ENCODE data around the gene MATN1.

The MATN1 gene

GRCh38 chr1:30692201-30692947 lies 31.0 kb downstream of the MATN1 start:
- H3K9ac ChIP-seq (ENCODE audit: low read length) = no peak overlapping the region
- no peak overlapping the region for H3K18ac ChIP-seq (ENCODE audit: low read length)
- no peak overlapping the region for H2BK12ac ChIP-seq (ENCODE audit: low read length)
- no peaks in the 10 kb centered on the region for H3K79me2 ChIP-seq (ENCODE audit: control insufficient read depth, insufficient read depth, low read length, poor library complexity)
- no peak overlapping the region for H3K23ac ChIP-seq (ENCODE audit: low read length)
- no peak overlapping the region for H4K12ac ChIP-seq (ENCODE audit: low read depth, low read length)
- no peak overlapping the region for H3K4ac ChIP-seq (ENCODE audit: low read depth, low read length)
- peaks cover 0 to 2% of the 10 kb centered on the region in 2 experiments for H3K4me1 ChIP-seq (ENCODE audit: control insufficient read depth in 1 of 2, insufficient read depth in 2 of 2, low read length in 2 of 2)
- H4K91ac ChIP-seq (ENCODE audit: low read depth, low read length) = no peak overlapping the region
- H3K79me1 ChIP-seq (ENCODE audit: low read length) = no peaks in the 10 kb centered on the region
- no peak for DNase-seq
- H2BK120ac ChIP-seq (ENCODE audit: insufficient read depth, low read length, poor library complexity) = no peak overlapping the region
- H3K9me3 ChIP-seq (ENCODE audit: insufficient read depth, low read depth, low read length) = no peaks in the 10 kb centered on the region
- no peak overlapping the region for H3K14ac ChIP-seq (ENCODE audit: low read length)
- H3K4me3 ChIP-seq (ENCODE audit: low read depth, low read length) = no peak overlapping the region
- H3K27ac ChIP-seq (ENCODE audit: low read depth, low read length) = no peak overlapping the region
- no CpG with 5 or more reads among the region's 7 CpGs for WGBS (ENCODE audit: extremely low coverage, insufficient coverage, insufficient read length)
- H3K4me2 ChIP-seq (ENCODE audit: low read length) = no peak overlapping the region
- no peak overlapping the region for H2AK5ac ChIP-seq (ENCODE audit: low read length)
- no peaks in the 10 kb centered on the region for H3K36me3 ChIP-seq (ENCODE audit: control insufficient read depth in 1 of 2, insufficient read depth in 2 of 2, low read length in 2 of 2)
- no peak overlapping the region for H2BK5ac ChIP-seq (ENCODE audit: low read depth, low read length, poor library complexity)
- H4K8ac ChIP-seq (ENCODE audit: low read depth, low read length) = no peak overlapping the region
- no peaks in the 10 kb centered on the region for H3K27me3 ChIP-seq (ENCODE audit: insufficient read depth, low read length)
- H2AFZ ChIP-seq (ENCODE audit: insufficient read depth, low read length, poor library complexity) = no peak overlapping the region

- no peak overlapping the region for H3K4me3 ChIP-seq (ENCODE audit: low read depth, low read length)
- no peaks in the 10 kb centered on the region for H3K4me1 ChIP-seq (ENCODE audit: control insufficient read depth in 1 of 2, insufficient read depth in 2 of 2, low read length in 2 of 2)
- H4K12ac ChIP-seq (ENCODE audit: low read depth, low read length) = no peak overlapping the region
- no peak overlapping the region for H2BK5ac ChIP-seq (ENCODE audit: low read depth, low read length, poor library complexity)
- no peaks in the 10 kb centered on the region for H3K27me3 ChIP-seq (ENCODE audit: insufficient read depth, low read length)
- H3K23ac ChIP-seq (ENCODE audit: low read length) = no peak overlapping the region
- H3K18ac ChIP-seq (ENCODE audit: low read length) = no peak overlapping the region
- H2AFZ ChIP-seq (ENCODE audit: insufficient read depth, low read length, poor library complexity) = no peak overlapping the region
- H3K36me3 ChIP-seq (ENCODE audit: control insufficient read depth in 1 of 2, insufficient read depth in 2 of 2, low read length in 2 of 2) = no peaks in the 10 kb centered on the region
- no peak overlapping the region for H2BK12ac ChIP-seq (ENCODE audit: low read length)
- no peak overlapping the region for H3K4ac ChIP-seq (ENCODE audit: low read depth, low read length)
- no peak overlapping the region for H4K91ac ChIP-seq (ENCODE audit: low read depth, low read length)
- H3K4me2 ChIP-seq (ENCODE audit: low read length) = no peak overlapping the region
- H3K14ac ChIP-seq (ENCODE audit: low read length) = no peak overlapping the region
- H4K8ac ChIP-seq (ENCODE audit: low read depth, low read length) = no peak overlapping the region
- no peaks in the 10 kb centered on the region for H3K9me3 ChIP-seq (ENCODE audit: insufficient read depth, low read depth, low read length)
- no CpG with 5 or more reads among the region's 5 CpGs for WGBS (ENCODE audit: extremely low coverage, insufficient coverage, insufficient read length)
- no peaks in the 10 kb centered on the region for H3K79me2 ChIP-seq (ENCODE audit: control insufficient read depth, insufficient read depth, low read length, poor library complexity)
- DNase-seq = no peak
- H3K79me1 ChIP-seq (ENCODE audit: low read length) = no peaks in the 10 kb centered on the region
- no peak overlapping the region for H3K27ac ChIP-seq (ENCODE audit: low read depth, low read length)
- H2AK5ac ChIP-seq (ENCODE audit: low read length) = no peak overlapping the region
- no peak overlapping the region for H3K9ac ChIP-seq (ENCODE audit: low read length)
- no peak overlapping the region for H2BK120ac ChIP-seq (ENCODE audit: insufficient read depth, low read length, poor library complexity)
Measured at GRCh38 chr1:30691480-30691879, 31.9 kb downstream of the MATN1 start.

- H3K4me1 ChIP-seq (ENCODE audit: control insufficient read depth in 1 of 2, insufficient read depth in 2 of 2, low read length in 2 of 2) = peaks cover 0 to 5% of the 10 kb centered on the region in 2 experiments
- H2BK120ac ChIP-seq (ENCODE audit: insufficient read depth, low read length, poor library complexity) = no peak overlapping the region
- H3K18ac ChIP-seq (ENCODE audit: low read length) = no peak overlapping the region
- H2BK12ac ChIP-seq (ENCODE audit: low read length) = no peak overlapping the region
- WGBS (ENCODE audit: extremely low coverage, insufficient coverage, insufficient read length) = no CpG with 5 or more reads among the region's 7 CpGs
- H3K79me1 ChIP-seq (ENCODE audit: low read length) = no peaks in the 10 kb centered on the region
- no peak overlapping the region for H2AK5ac ChIP-seq (ENCODE audit: low read length)
- H3K27me3 ChIP-seq (ENCODE audit: insufficient read depth, low read length) = no peaks in the 10 kb centered on the region
- no peak overlapping the region for H4K12ac ChIP-seq (ENCODE audit: low read depth, low read length)
- no peak overlapping the region for H2BK5ac ChIP-seq (ENCODE audit: low read depth, low read length, poor library complexity)
- H3K4ac ChIP-seq (ENCODE audit: low read depth, low read length) = no peak overlapping the region
- no peak overlapping the region for H3K4me3 ChIP-seq (ENCODE audit: low read depth, low read length)
- H3K27ac ChIP-seq (ENCODE audit: low read depth, low read length) = no peak overlapping the region
- no peaks in the 10 kb centered on the region for H3K79me2 ChIP-seq (ENCODE audit: control insufficient read depth, insufficient read depth, low read length, poor library complexity)
- no peaks in the 10 kb centered on the region for H3K9me3 ChIP-seq (ENCODE audit: insufficient read depth, low read depth, low read length)
- H3K36me3 ChIP-seq (ENCODE audit: control insufficient read depth in 1 of 2, insufficient read depth in 2 of 2, low read length in 2 of 2) = no peaks in the 10 kb centered on the region
- H4K8ac ChIP-seq (ENCODE audit: low read depth, low read length) = no peak overlapping the region
- H2AFZ ChIP-seq (ENCODE audit: insufficient read depth, low read length, poor library complexity) = no peak overlapping the region
- no peak overlapping the region for H3K9ac ChIP-seq (ENCODE audit: low read length)
- H4K91ac ChIP-seq (ENCODE audit: low read depth, low read length) = no peak overlapping the region
- H3K4me2 ChIP-seq (ENCODE audit: low read length) = no peak overlapping the region
- no peak overlapping the region for H3K14ac ChIP-seq (ENCODE audit: low read length)
- DNase-seq = no peak
- no peak overlapping the region for H3K23ac ChIP-seq (ENCODE audit: low read length)
Measured at GRCh38 chr1:30689901-30690645, 33.3 kb downstream of the MATN1 start.

GRCh38 chr1:30688920-30689794 lies 34.2 kb downstream of the MATN1 start:
- Histone ChIP-seq H2BK5ac (ENCODE audit: low read depth, low read length, poor library complexity) (no peak overlapping the region), H3K27ac (ENCODE audit: low read depth, low read length) (no peak overlapping the region), H4K8ac (ENCODE audit: low read depth, low read length) (no peak overlapping the region), H2AK5ac (ENCODE audit: low read length) (no peak overlapping the region), H3K27me3 (ENCODE audit: insufficient read depth, low read length) (no peaks in the 10 kb centered on the region), H2AFZ (ENCODE audit: insufficient read depth, low read length, poor library complexity) (no peak overlapping the region), H3K4ac (ENCODE audit: low read depth, low read length) (no peak overlapping the region), H3K4me3 (ENCODE audit: low read depth, low read length) (no peak overlapping the region), H3K4me1 (ENCODE audit: control insufficient read depth in 1 of 2, insufficient read depth in 2 of 2, low read length in 2 of 2) (peaks cover 0 to 8% of the 10 kb centered on the region in 2 experiments), H3K23ac (ENCODE audit: low read length) (no peak overlapping the region), H4K12ac (ENCODE audit: low read depth, low read length) (no peak overlapping the region), H3K18ac (ENCODE audit: low read length) (no peak overlapping the region), H3K14ac (ENCODE audit: low read length) (no peak overlapping the region), H2BK12ac (ENCODE audit: low read length) (no peak overlapping the region), H3K36me3 (ENCODE audit: control insufficient read depth in 1 of 2, insufficient read depth in 2 of 2, low read length in 2 of 2) (no peaks in the 10 kb centered on the region), H3K79me1 (ENCODE audit: low read length) (no peaks in the 10 kb centered on the region), H3K79me2 (ENCODE audit: control insufficient read depth, insufficient read depth, low read length, poor library complexity) (no peaks in the 10 kb centered on the region), H3K9ac (ENCODE audit: low read length) (no peak overlapping the region), H3K4me2 (ENCODE audit: low read length) (no peak overlapping the region), H2BK120ac (ENCODE audit: insufficient read depth, low read length, poor library complexity) (no peak overlapping the region), H4K91ac (ENCODE audit: low read depth, low read length) (no peak overlapping the region), H3K9me3 (ENCODE audit: insufficient read depth, low read depth, low read length) (peaks cover 3% of the 10 kb centered on the region)
- no CpG with 5 or more reads among the region's 11 CpGs for WGBS (ENCODE audit: extremely low coverage, insufficient coverage, insufficient read length)
- DNase-seq = no peak

Data from trophoblast cell (in vitro differentiated cells and primary cell).